HepG2 (cell line): ENCODE results near the gene CRIP1. TPM values are rescaled to one million over a fixed set of nuclear protein-coding genes. Genes with fewer than 3 reads are reported as not detected.

ENCODE experiments used
- HIVEP1 ChIP-seq: sonication (generic); formaldehyde crosslinking; IDR thresholded peaks from 2 replicates; pipeline ENCODE4 v1.4.0; 2020; ENCODE audit warnings: mild to moderate bottlenecking, missing genetic modification reagents
- KLF9 ChIP-seq: IDR thresholded peaks from 2 replicates; pipeline ENCODE4 v1.6.1; 2016; ENCODE audit warnings: low read depth
- LCORL ChIP-seq, 2 experiments: fragments of 450-650 bp in 1 of 2; sonication (generic) in 1 of 2; formaldehyde crosslinking in 1 of 2; IDR thresholded peaks; 2 replicates each; pipeline versions ENCODE4 v1.5.0 to v1.6.1; 2017 to 2020; ENCODE audit warnings: antibody characterized with exemption in 1 of 2, missing genetic modification reagents in 1 of 2
- MLX ChIP-seq: IDR thresholded peaks from 2 replicates; pipeline ENCODE4 v1.6.1; 2016
- NR2C2 ChIP-seq: sonication (generic); formaldehyde crosslinking; IDR thresholded peaks from 2 replicates; pipeline ENCODE4 v1.4.0; 2020; ENCODE audit warnings: missing genetic modification reagents, mild to moderate bottlenecking, moderate library complexity, borderline replicate concordance
- PBX2 ChIP-seq: IDR thresholded peaks from 2 replicates; pipeline ENCODE4 v1.6.1; 2016; ENCODE audit warnings: control low read depth
- POLR2A ChIP-seq, 2 experiments: IDR thresholded peaks; 2 replicates each; pipeline ENCODE4 v1.6.1; 2011; ENCODE audit warnings: low read depth in 2 of 2, low read length in 2 of 2, mild to moderate bottlenecking in 1 of 2, moderate library complexity in 1 of 2; ENCODE audit not compliant: insufficient read depth in 1 of 2
- SAP130 ChIP-seq: IDR thresholded peaks from 2 replicates; pipeline ENCODE4 v1.6.1; 2016; ENCODE audit warnings: low read depth
- SMARCC2 ChIP-seq: fragments of 450-650 bp; IDR thresholded peaks from 2 replicates; pipeline ENCODE4 v1.6.1; 2017; ENCODE audit warnings: antibody characterized with exemption, mild to moderate bottlenecking
- STAG1 ChIP-seq: sonication (generic); formaldehyde crosslinking; IDR thresholded peaks from 2 replicates; pipeline ENCODE4 v1.4.0; 2020; ENCODE audit warnings: missing genetic modification reagents
- SYNCRIP ChIP-seq: fragments of 200-400 bp; formaldehyde crosslinking; IDR thresholded peaks from 2 replicates; pipeline ENCODE4 v1.6.1; 2018; ENCODE audit warnings: mild to moderate bottlenecking, low read depth, low read length; ENCODE audit not compliant: insufficient read depth
- ZFP36L2 ChIP-seq: sonication (generic); formaldehyde crosslinking; IDR thresholded peaks from 2 replicates; pipeline ENCODE4 v1.4.0; 2020; ENCODE audit warnings: missing genetic modification reagents
- ZNF121 ChIP-seq: sonication (generic); formaldehyde crosslinking; IDR thresholded peaks from 2 replicates; pipeline ENCODE4 v1.5.0; 2020; ENCODE audit warnings: mild to moderate bottlenecking, missing genetic modification reagents
- ZNF138 ChIP-seq: sonication (generic); formaldehyde crosslinking; IDR thresholded peaks from 2 replicates; pipeline ENCODE4 v1.5.0; 2020; ENCODE audit warnings: mild to moderate bottlenecking, low read depth, missing genetic modification reagents
- polyA plus RNA-seq, 8 experiments: library from polyadenylated mRNA; depleted of rRNA in 3 of 8; stranded (reverse) in 7 of 8; unstranded in 1 of 8; fragments of >200 nt; fragmentation: Illumina TruSeq in 4 of 8; extraction: Trizol in 4 of 8; gene quantifications; 2 replicates each; pipeline versions ENCODE4 v1.2.1 to v1.2.3, GENCODE V29; 2011 to 2016; ENCODE audit warnings: low read depth in 4 of 8, missing spikeins in 1 of 8, mixed read lengths in 1 of 8; ENCODE audit not compliant: insufficient read depth in 1 of 8
- total RNA-seq, 5 experiments: library from RNA; depleted of rRNA; stranded (reverse); fragments of >200 nt; fragmentation: Illumina TruSeq; extraction: Trizol; gene quantifications; 2 replicates each; pipeline ENCODE4 v1.2.3, GENCODE V29; 2016; ENCODE audit warnings: low read depth in 1 of 5
- TF ChIP-seq, protein P1 (sequence below): IDR thresholded peaks from 2 replicates; pipeline ENCODE4 v1.4.0; 2020; ENCODE audit warnings: mild to moderate bottlenecking, missing genetic modification reagents
- TF ChIP-seq, protein P2 (sequence below), 2 experiments: sonication (generic) in 1 of 2; formaldehyde crosslinking in 1 of 2; IDR thresholded peaks; 2 replicates each; pipeline versions ENCODE4 v1.4.0 to v1.6.1; 2016 to 2020; ENCODE audit warnings: borderline replicate concordance in 1 of 2, low read depth in 1 of 2, mild to moderate bottlenecking in 1 of 2, missing genetic modification reagents in 1 of 2
- TF ChIP-seq, protein P3 (sequence below): sonication (generic); formaldehyde crosslinking; IDR thresholded peaks from 2 replicates; pipeline ENCODE4 v1.8.0; 2022; ENCODE audit warnings: mild to moderate bottlenecking, missing genetic modification reagents; ENCODE audit not compliant: insufficient replicate concordance

The CRIP1 gene
- total and polyA plus RNA-seq, 2 of the 13 experiments (the other 11 are each of a cell fraction or from before 2014, with no cell fraction given): 53.9 to 59.5 TPM

DNA sequence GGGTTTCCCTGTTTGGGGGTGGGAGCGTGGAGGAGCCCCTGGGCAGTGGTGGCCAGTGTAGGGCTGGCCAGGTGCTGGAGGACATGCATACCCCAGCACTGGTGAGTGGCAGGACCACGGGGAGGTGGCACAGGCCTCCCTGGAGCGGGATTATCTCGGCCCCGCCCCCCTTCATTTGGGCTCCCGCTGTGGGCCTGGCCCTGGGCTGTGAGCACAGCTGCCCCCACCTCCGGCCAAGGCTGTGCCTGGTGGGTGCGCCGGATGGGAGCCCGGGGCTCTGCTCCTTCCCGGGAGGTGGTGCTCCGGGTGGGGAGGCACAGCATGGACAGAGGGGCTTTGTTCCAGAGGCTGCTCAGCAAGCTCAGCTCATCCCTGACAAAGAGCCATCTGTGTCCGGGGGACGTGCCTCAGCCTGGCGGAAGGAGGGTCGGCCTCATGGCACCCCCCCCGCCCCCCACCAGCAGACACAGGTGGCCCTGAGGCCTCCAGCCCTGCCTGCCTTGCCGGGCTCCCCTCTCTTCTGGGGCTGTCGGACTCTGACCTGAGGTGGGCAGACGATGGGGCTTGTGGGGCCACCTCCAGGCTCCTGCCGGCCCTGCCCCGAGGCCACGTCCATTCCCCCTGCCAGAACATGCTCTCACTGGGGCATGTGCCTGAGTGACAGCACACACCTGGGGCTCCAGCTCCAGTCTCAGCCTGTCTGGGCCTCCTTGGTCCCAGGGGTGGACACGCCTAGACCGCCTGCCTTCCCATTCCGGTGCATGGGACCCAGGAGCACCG, 12.8 kb downstream of the CRIP1 start (continued):
- no peak for TF ChIP-seq SYNCRIP
- TF ChIP-seq ZFP36L2 (CRISPR knock-in tag): no peak
- TF ChIP-seq PBX2: peak; percentile 62; the same call in 1 of the 2 replicates
- TF ChIP-seq, protein P1, sequence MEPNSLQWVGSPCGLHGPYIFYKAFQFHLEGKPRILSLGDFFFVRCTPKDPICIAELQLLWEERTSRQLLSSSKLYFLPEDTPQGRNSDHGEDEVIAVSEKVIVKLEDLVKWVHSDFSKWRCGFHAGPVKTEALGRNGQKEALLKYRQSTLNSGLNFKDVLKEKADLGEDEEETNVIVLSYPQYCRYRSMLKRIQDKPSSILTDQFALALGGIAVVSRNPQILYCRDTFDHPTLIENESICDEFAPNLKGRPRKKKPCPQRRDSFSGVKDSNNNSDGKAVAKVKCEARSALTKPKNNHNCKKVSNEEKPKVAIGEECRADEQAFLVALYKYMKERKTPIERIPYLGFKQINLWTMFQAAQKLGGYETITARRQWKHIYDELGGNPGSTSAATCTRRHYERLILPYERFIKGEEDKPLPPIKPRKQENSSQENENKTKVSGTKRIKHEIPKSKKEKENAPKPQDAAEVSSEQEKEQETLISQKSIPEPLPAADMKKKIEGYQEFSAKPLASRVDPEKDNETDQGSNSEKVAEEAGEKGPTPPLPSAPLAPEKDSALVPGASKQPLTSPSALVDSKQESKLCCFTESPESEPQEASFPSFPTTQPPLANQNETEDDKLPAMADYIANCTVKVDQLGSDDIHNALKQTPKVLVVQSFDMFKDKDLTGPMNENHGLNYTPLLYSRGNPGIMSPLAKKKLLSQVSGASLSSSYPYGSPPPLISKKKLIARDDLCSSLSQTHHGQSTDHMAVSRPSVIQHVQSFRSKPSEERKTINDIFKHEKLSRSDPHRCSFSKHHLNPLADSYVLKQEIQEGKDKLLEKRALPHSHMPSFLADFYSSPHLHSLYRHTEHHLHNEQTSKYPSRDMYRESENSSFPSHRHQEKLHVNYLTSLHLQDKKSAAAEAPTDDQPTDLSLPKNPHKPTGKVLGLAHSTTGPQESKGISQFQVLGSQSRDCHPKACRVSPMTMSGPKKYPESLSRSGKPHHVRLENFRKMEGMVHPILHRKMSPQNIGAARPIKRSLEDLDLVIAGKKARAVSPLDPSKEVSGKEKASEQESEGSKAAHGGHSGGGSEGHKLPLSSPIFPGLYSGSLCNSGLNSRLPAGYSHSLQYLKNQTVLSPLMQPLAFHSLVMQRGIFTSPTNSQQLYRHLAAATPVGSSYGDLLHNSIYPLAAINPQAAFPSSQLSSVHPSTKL (CRISPR knock-in tag): peak; percentile 50; the same call in 1 of the 2 replicates
- TF ChIP-seq HIVEP1: peak; percentile 88
- no peak; the same call in 1 of the 2 replicates for TF ChIP-seq ZNF138
- no peak for TF ChIP-seq SMARCC2
- TF ChIP-seq MLX (CRISPR knock-in tag): no peak; the same call in 1 of the 2 replicates
- TF ChIP-seq, protein P2, sequence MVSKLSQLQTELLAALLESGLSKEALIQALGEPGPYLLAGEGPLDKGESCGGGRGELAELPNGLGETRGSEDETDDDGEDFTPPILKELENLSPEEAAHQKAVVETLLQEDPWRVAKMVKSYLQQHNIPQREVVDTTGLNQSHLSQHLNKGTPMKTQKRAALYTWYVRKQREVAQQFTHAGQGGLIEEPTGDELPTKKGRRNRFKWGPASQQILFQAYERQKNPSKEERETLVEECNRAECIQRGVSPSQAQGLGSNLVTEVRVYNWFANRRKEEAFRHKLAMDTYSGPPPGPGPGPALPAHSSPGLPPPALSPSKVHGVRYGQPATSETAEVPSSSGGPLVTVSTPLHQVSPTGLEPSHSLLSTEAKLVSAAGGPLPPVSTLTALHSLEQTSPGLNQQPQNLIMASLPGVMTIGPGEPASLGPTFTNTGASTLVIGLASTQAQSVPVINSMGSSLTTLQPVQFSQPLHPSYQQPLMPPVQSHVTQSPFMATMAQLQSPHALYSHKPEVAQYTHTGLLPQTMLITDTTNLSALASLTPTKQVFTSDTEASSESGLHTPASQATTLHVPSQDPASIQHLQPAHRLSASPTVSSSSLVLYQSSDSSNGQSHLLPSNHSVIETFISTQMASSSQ (IDR thresholded peaks at IDR 0.05; ENCODE audit: low read depth): no peak
- TF ChIP-seq, protein P2 (CRISPR knock-in tag; IDR thresholded peaks at IDR 0.05; ENCODE audit: borderline replicate concordance): peak; percentile 56; the same call in 1 of the 2 replicates
- TF ChIP-seq STAG1 (CRISPR knock-in tag): peak; percentile 11; the same call in 1 of the 2 replicates
- no peak for TF ChIP-seq LCORL (IDR thresholded peaks at IDR 0.05)
- peak; percentile 94; the same call in 1 of the 2 replicates for TF ChIP-seq LCORL (CRISPR knock-in tag; IDR thresholded peaks at IDR 0.05)
- peak; percentile 45; the same call in 1 of the 2 replicates for TF ChIP-seq NR2C2 (CRISPR knock-in tag)
- TF ChIP-seq ZNF121 (CRISPR knock-in tag): 0 out of 2 replicates have a peak, but pooled peaks have one; percentile 16
- TF ChIP-seq, protein P3, sequence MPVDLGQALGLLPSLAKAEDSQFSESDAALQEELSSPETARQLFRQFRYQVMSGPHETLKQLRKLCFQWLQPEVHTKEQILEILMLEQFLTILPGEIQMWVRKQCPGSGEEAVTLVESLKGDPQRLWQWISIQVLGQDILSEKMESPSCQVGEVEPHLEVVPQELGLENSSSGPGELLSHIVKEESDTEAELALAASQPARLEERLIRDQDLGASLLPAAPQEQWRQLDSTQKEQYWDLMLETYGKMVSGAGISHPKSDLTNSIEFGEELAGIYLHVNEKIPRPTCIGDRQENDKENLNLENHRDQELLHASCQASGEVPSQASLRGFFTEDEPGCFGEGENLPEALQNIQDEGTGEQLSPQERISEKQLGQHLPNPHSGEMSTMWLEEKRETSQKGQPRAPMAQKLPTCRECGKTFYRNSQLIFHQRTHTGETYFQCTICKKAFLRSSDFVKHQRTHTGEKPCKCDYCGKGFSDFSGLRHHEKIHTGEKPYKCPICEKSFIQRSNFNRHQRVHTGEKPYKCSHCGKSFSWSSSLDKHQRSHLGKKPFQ (CRISPR knock-in tag): peak; percentile 90
- TF ChIP-seq POLR2A (IDR thresholded peaks at IDR 0.05; ENCODE audit: insufficient read depth in 1 of 2, low read depth in 2 of 2, low read length in 2 of 2): peak in 1 of 2 experiments; percentile 54; a peak in 2 of 4 replicates
- no peak for TF ChIP-seq KLF9 (CRISPR knock-in tag)
- peak; percentile 87 for TF ChIP-seq SAP130 (CRISPR knock-in tag)
